Body of pancreas (tissue), 4 donors: ENCODE measurements around the gene APLP2. TPM values are rescaled to one million over a fixed set of nuclear protein-coding genes. Genes with fewer than 3 reads are reported as not detected.

Experiments
- ATAC-seq: fragments of 150-250 bp; one replicate; pipeline ENCODE4 v1.9.1; 2016
- DNase-seq, 4 donors: peaks; one replicate each; pipeline ENCODE4 v3.0.0-alpha.2; 2019
- H3K27ac ChIP-seq, 4 donors: fragments of 200-600 bp; sonication (generic); 1 replicate in 3 of 4; 2 replicates in 1 of 4; pipeline versions ENCODE4 v1.5.1 to v1.6.1; 2016 to 2019; ENCODE audit warnings: mild to moderate bottlenecking in 1 of 4, mixed read lengths in 1 of 4, moderate library complexity in 1 of 4
- H3K27me3 ChIP-seq, 2 donors: fragments of 200-600 bp; sonication (generic); one replicate each; pipeline ENCODE4 v1.6.0; 2016; ENCODE audit warnings: mild to moderate bottlenecking in 1 of 2
- H3K36me3 ChIP-seq, 2 donors: fragments of 200-600 bp; sonication (generic); replicated peaks in 1 of 2; 2 replicates each; pipeline ENCODE4 v1.5.1; 2016; ENCODE audit warnings: low read depth in 2 of 2; ENCODE audit not compliant: insufficient read depth in 1 of 2
- H3K4me1 ChIP-seq: fragments of 200-600 bp; sonication (generic); one replicate; pipeline ENCODE4 v1.6.0; 2016
- H3K4me3 ChIP-seq, 2 donors: fragments of 200-600 bp; sonication (generic); 1 replicate in 1 of 2; 2 replicates in 1 of 2; pipeline ENCODE4 v1.5.1; 2016 to 2019
- H3K9me3 ChIP-seq, 3 donors: fragments of 200-600 bp; sonication (generic); 1 replicate in 2 of 3; 2 replicates in 1 of 3; pipeline ENCODE4 v1.5.1; 2016
- POLR2A ChIP-seq, 3 donors: fragments of 450-650 bp; IDR thresholded peaks; one replicate each; pipeline ENCODE4 v1.6.1; 2016; ENCODE audit warnings: antibody characterized with exemption in 3 of 3, mild to moderate bottlenecking in 2 of 3
- WGBS, 2 donors: methylation state at CpG; one replicate each; pipeline ENCODE4 v1.1.5; 2017; 5-methylcytosine and 5-hydroxymethylcytosine counted together
- intact Hi-C: fragments of 100-400 bp; cut with DNase I; formaldehyde crosslinking; loops from one replicate; pipeline ENCODE4 v1.15.1; 2023
- total RNA-seq, 2 donors: library from RNA; depleted of rRNA; stranded (reverse); fragments of >200 nt; gene quantifications; one replicate each; pipeline ENCODE4 v1.1.0, GENCODE V29; 2016
- TF ChIP-seq, protein P1 (sequence below), 7 experiments: fragments of 450-650 bp in 4 of 7; fragments of 200-600 bp in 3 of 7; sonication (generic) in 3 of 7; IDR thresholded peaks; one replicate each; pipeline ENCODE4 v1.5.1; 2016 to 2019; ENCODE audit warnings: antibody characterized with exemption in 7 of 7

APLP2 gene
- total RNA-seq, 2 donors from 2014 or later, result 157 to 177 TPM

DNA sequence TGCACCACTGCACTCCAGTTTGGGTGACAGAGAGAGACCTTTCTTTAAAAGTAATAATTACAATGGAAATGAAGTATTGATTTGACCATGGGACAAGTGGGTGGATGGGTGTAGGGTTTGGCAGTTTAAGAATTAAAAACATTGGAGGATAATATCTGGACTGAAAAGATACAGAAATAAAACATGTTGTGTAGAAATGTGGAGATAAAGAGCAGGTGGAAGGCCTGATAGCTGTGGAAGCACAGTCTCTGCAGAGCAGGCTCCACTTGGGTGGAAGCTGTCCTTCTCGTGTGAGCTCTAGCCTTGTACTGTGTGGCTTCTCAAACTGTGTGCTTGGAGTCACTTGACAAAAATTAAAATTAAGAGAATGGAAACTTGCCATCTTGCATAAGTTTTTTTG lies 25.6 kb downstream of the APLP2 start:
- WGBS, 2 donors, result 46 to 52% methylated on average over 1 of the region's 1 CpG
- Histone ChIP-seq H3K27ac (no peak overlapping the region), H3K4me1 (no peaks in the 10 kb centered on the region), H3K36me3 (no peaks in the 10 kb centered on the region), H3K27me3 (no peaks in the 10 kb centered on the region), H3K9me3 (no peaks in the 10 kb centered on the region), H3K4me3 (no peak overlapping the region)
- intact Hi-C loops, result no loop called here
- TF ChIP-seq POLR2A (IDR thresholded peaks at IDR 0.05), result no peak
- TF ChIP-seq, protein P1, sequence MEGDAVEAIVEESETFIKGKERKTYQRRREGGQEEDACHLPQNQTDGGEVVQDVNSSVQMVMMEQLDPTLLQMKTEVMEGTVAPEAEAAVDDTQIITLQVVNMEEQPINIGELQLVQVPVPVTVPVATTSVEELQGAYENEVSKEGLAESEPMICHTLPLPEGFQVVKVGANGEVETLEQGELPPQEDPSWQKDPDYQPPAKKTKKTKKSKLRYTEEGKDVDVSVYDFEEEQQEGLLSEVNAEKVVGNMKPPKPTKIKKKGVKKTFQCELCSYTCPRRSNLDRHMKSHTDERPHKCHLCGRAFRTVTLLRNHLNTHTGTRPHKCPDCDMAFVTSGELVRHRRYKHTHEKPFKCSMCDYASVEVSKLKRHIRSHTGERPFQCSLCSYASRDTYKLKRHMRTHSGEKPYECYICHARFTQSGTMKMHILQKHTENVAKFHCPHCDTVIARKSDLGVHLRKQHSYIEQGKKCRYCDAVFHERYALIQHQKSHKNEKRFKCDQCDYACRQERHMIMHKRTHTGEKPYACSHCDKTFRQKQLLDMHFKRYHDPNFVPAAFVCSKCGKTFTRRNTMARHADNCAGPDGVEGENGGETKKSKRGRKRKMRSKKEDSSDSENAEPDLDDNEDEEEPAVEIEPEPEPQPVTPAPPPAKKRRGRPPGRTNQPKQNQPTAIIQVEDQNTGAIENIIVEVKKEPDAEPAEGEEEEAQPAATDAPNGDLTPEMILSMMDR (IDR thresholded peaks at IDR 0.05), result no peak
- ATAC-seq (no peak), DNase-seq (no peak)

DNA sequence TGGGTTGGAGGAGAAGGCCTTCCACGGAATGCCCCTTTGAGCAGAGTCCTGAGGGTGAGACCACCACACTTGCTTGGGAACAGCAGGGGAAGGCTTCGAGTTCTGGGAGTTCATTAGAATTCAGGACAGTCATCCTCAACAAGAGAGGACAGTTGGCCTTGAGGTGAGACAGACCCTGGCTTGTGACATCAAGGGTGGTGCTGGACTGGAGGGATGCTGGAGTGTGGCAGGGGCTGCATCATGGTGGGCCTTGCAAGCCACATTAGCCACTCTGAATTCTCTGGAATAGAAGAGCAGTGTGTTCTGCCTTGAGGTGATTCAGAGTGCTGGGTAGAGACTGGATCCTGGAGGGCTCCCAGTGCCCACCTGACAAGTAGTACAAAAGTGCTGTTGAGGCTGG lies 26.3 kb downstream of the APLP2 start:
- TF ChIP-seq POLR2A (IDR thresholded peaks at IDR 0.05), result no peak
- TF ChIP-seq, protein P1 (IDR thresholded peaks at IDR 0.05), result no peak
- H3K9me3 ChIP-seq, result no peaks in the 10 kb centered on the region
- no peaks in the 10 kb centered on the region for H3K36me3 ChIP-seq
- no peak overlapping the region for H3K4me3 ChIP-seq
- 89% methylated on average over 2 of the region's 2 CpGs for WGBS, 2 donors
- DNase-seq (no peak), ATAC-seq (no peak)
- no peaks in the 10 kb centered on the region for H3K4me1 ChIP-seq
- H3K27me3 ChIP-seq, result no peaks in the 10 kb centered on the region
- no peak overlapping the region for H3K27ac ChIP-seq
- intact Hi-C loops, result no loop called here

DNA sequence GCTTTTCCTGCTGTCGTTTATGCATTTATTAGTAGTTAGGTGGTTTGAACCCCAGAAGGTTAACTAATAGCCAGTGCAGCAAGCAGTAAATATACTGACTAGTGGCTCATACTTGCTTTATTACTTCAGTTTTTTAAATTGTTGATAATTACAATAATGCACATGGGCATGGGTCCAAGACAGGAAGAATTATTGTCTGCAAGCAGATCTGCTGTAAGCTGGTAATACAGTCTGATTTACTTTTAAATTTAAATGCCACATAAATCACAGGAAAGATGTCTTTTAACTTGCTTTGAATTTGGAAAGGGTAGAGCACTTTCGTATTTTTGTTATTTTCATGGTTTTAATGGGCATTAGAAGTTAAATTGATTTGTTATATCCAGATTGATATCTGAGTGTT lies 27.1 kb downstream of the APLP2 start:
- no peak overlapping the region for H3K4me3 ChIP-seq
- H3K4me1 ChIP-seq, result no peaks in the 10 kb centered on the region
- 80 to 89% methylated on average over 2 of the region's 2 CpGs for WGBS, 2 donors
- intact Hi-C loops, result no loop called here
- no peaks in the 10 kb centered on the region for H3K36me3 ChIP-seq
- no peak for TF ChIP-seq POLR2A (IDR thresholded peaks at IDR 0.05)
- TF ChIP-seq, protein P1 (IDR thresholded peaks at IDR 0.05), result no peak
- no peak for DNase-seq
- H3K9me3 ChIP-seq, result no peaks in the 10 kb centered on the region
- ATAC-seq, result no peak
- H3K27ac ChIP-seq, result no peak overlapping the region
- no peaks in the 10 kb centered on the region for H3K27me3 ChIP-seq

DNA sequence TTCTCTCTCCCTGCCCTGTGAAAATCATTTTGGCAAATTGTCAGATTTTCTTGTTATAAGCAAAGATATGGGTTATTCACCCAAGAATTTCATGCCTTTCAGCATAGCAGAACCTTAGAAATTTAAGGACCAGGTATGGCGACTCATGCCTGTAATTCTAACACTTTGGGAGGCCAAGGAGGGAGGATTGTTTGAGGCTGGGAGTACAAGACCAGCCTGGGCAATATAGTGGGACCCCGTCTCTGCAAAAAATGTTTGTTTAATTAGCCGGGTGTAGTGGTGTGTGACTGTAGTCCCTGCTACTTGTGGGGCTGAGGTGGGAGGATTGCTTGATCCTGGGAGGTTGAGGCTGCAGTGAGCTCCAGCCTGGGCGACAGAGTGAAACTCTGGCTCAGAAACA lies 27.6 kb downstream of the APLP2 start:
- no peaks in the 10 kb centered on the region for H3K9me3 ChIP-seq
- intact Hi-C loops, result no loop called here
- 96 to 97% methylated on average over 4 of the region's 4 CpGs for WGBS, 2 donors
- ATAC-seq (no peak), DNase-seq (no peak)
- H3K36me3 ChIP-seq, result no peaks in the 10 kb centered on the region
- H3K27me3 ChIP-seq, result no peaks in the 10 kb centered on the region
- H3K27ac ChIP-seq, result no peak overlapping the region
- peaks cover 3% of the 10 kb centered on the region for H3K4me1 ChIP-seq
- no peak for TF ChIP-seq POLR2A (IDR thresholded peaks at IDR 0.05)
- TF ChIP-seq, protein P1 (IDR thresholded peaks at IDR 0.05), result no peak
- no peak overlapping the region for H3K4me3 ChIP-seq

DNA sequence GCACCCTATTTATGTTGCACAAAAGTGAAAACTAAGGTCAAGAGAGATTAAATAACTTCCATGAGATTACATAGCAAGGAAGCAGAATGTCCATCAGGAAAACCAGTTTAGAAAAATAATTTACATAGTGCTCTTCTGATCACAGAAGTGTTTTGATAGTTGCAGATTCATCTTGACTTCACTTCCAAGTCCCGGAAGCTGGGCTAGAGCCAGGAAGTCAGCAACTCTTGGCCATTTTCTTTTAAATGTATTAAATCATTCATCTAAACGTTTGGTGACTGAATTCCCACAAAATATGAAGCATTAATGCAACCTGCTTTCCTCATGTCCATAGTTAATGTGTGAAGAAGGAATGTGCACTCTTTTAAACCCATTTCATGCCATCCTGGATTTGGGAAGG lies 29.7 kb downstream of the APLP2 start:
- no peak for ATAC-seq
- no peak for DNase-seq
- WGBS, 2 donors, result 30 to 42% methylated on average over 2 of the region's 2 CpGs
- no peaks in the 10 kb centered on the region for H3K9me3 ChIP-seq
- H3K4me3 ChIP-seq, result no peak overlapping the region
- H3K27ac ChIP-seq, result peak overlapping the region in 1 of 4 donors; percentile 30
- no peaks in the 10 kb centered on the region for H3K27me3 ChIP-seq
- intact Hi-C loops, result no loop called here
- TF ChIP-seq, protein P1 (IDR thresholded peaks at IDR 0.05), result no peak
- TF ChIP-seq POLR2A (IDR thresholded peaks at IDR 0.05), result no peak
- no peaks in the 10 kb centered on the region for H3K36me3 ChIP-seq
- peaks cover 19% of the 10 kb centered on the region for H3K4me1 ChIP-seq
